ENCODE data around the gene PLPP4.

PLPP4 gene

GRCh38 chr10:120578134-120578533 lies 121.1 kb downstream of the PLPP4 start:
- Mint-ChIP-seq H3K27ac (ENCODE audit: low read depth) (no peak overlapping the region), H3K9me3 (no peaks in the 10 kb centered on the region), H3K4me1 (no peaks in the 10 kb centered on the region), H3K36me3 (ENCODE audit: insufficient read depth) (no peaks in the 10 kb centered on the region), H3K4me3 (no peak overlapping the region), H3K27me3 (peaks cover 7% of the 10 kb centered on the region)
- ATAC-seq (replicated peaks; ENCODE audit: extremely low read depth, poor library complexity, severe bottlenecking) (no peak), DNase-seq (ENCODE audit: low spot score in 2 of 2) (no peak)

- peaks cover 6% of the 10 kb centered on the region for H3K27me3 Mint-ChIP-seq
- ATAC-seq (replicated peaks; ENCODE audit: extremely low read depth, poor library complexity, severe bottlenecking) (no peak), DNase-seq (ENCODE audit: low spot score in 2 of 2) (no peak)
- H3K4me1 Mint-ChIP-seq = peaks cover 6% of the 10 kb centered on the region
- H3K4me3 Mint-ChIP-seq = no peak overlapping the region
- H3K9me3 Mint-ChIP-seq = no peaks in the 10 kb centered on the region
- H3K27ac Mint-ChIP-seq (ENCODE audit: low read depth) = no peak overlapping the region
- no peaks in the 10 kb centered on the region for H3K36me3 Mint-ChIP-seq (ENCODE audit: insufficient read depth)
Observed at GRCh38 chr10:120578890-120579289, 121.9 kb downstream of the PLPP4 start.

GRCh38 chr10:120580918-120581895 lies 124.2 kb downstream of the PLPP4 start:
- no peaks in the 10 kb centered on the region for H3K36me3 Mint-ChIP-seq (ENCODE audit: insufficient read depth)
- no peak for ATAC-seq (replicated peaks; ENCODE audit: extremely low read depth, poor library complexity, severe bottlenecking)
- no peak overlapping the region for H3K4me3 Mint-ChIP-seq
- no peak for DNase-seq (ENCODE audit: low spot score in 2 of 2)
- H3K4me1 Mint-ChIP-seq = peaks cover 11% of the 10 kb centered on the region
- H3K27ac Mint-ChIP-seq (ENCODE audit: low read depth) = no peak overlapping the region
- no peaks in the 10 kb centered on the region for H3K9me3 Mint-ChIP-seq
- no peaks in the 10 kb centered on the region for H3K27me3 Mint-ChIP-seq

- no peak overlapping the region for H3K4me3 Mint-ChIP-seq
- H3K36me3 Mint-ChIP-seq (ENCODE audit: insufficient read depth) = no peaks in the 10 kb centered on the region
- no peaks in the 10 kb centered on the region for H3K9me3 Mint-ChIP-seq
- no peak for DNase-seq (ENCODE audit: low spot score in 2 of 2)
- H3K27me3 Mint-ChIP-seq = peaks cover 9% of the 10 kb centered on the region
- no peak for ATAC-seq (replicated peaks; ENCODE audit: extremely low read depth, poor library complexity, severe bottlenecking)
- H3K27ac Mint-ChIP-seq (ENCODE audit: low read depth) = no peak overlapping the region
- H3K4me1 Mint-ChIP-seq = peaks cover 11% of the 10 kb centered on the region
Observed at GRCh38 chr10:120582753-120583152, 125.7 kb downstream of the PLPP4 start.

- DNase-seq (ENCODE audit: low spot score in 2 of 2) (no peak), ATAC-seq (replicated peaks; ENCODE audit: extremely low read depth, poor library complexity, severe bottlenecking) (no peak)
- peaks cover 9% of the 10 kb centered on the region for H3K27me3 Mint-ChIP-seq
- H3K27ac Mint-ChIP-seq (ENCODE audit: low read depth) = no peak overlapping the region
- no peaks in the 10 kb centered on the region for H3K9me3 Mint-ChIP-seq
- no peaks in the 10 kb centered on the region for H3K36me3 Mint-ChIP-seq (ENCODE audit: insufficient read depth)
- no peak overlapping the region for H3K4me3 Mint-ChIP-seq
- H3K4me1 Mint-ChIP-seq = peaks cover 11% of the 10 kb centered on the region
Observed at GRCh38 chr10:120583424-120584108, 126.5 kb downstream of the PLPP4 start.

- DNase-seq (ENCODE audit: low spot score in 2 of 2) = no peak
- peaks cover 11% of the 10 kb centered on the region for H3K4me1 Mint-ChIP-seq
- H3K27ac Mint-ChIP-seq (ENCODE audit: low read depth) = no peak overlapping the region
- no peaks in the 10 kb centered on the region for H3K9me3 Mint-ChIP-seq
- H3K36me3 Mint-ChIP-seq (ENCODE audit: insufficient read depth) = no peaks in the 10 kb centered on the region
- H3K4me3 Mint-ChIP-seq = no peak overlapping the region
- peaks cover 9% of the 10 kb centered on the region for H3K27me3 Mint-ChIP-seq
- ATAC-seq (replicated peaks; ENCODE audit: extremely low read depth, poor library complexity, severe bottlenecking) = no peak
Observed at GRCh38 chr10:120584786-120585185, 127.8 kb downstream of the PLPP4 start.

- Mint-ChIP-seq H3K4me3 (no peak overlapping the region), H3K27me3 (peaks cover 9% of the 10 kb centered on the region), H3K27ac (ENCODE audit: low read depth) (no peak overlapping the region), H3K4me1 (peaks cover 11% of the 10 kb centered on the region), H3K9me3 (no peaks in the 10 kb centered on the region), H3K36me3 (ENCODE audit: insufficient read depth) (no peaks in the 10 kb centered on the region)
- DNase-seq (ENCODE audit: low spot score in 2 of 2) = no peak
- ATAC-seq (replicated peaks; ENCODE audit: extremely low read depth, poor library complexity, severe bottlenecking) = no peak
Observed at GRCh38 chr10:120586471-120586872, 129.4 kb downstream of the PLPP4 start.

- peaks cover 11% of the 10 kb centered on the region for H3K4me1 Mint-ChIP-seq
- peaks cover 9% of the 10 kb centered on the region for H3K27me3 Mint-ChIP-seq
- H3K4me3 Mint-ChIP-seq = no peak overlapping the region
- H3K27ac Mint-ChIP-seq (ENCODE audit: low read depth) = no peak overlapping the region
- peaks cover 3% of the 10 kb centered on the region for H3K9me3 Mint-ChIP-seq
- DNase-seq (ENCODE audit: low spot score in 2 of 2) (no peak), ATAC-seq (replicated peaks; ENCODE audit: extremely low read depth, poor library complexity, severe bottlenecking) (no peak)
- no peaks in the 10 kb centered on the region for H3K36me3 Mint-ChIP-seq (ENCODE audit: insufficient read depth)
Observed at GRCh38 chr10:120587061-120587460, 130.0 kb downstream of the PLPP4 start.

GRCh38 chr10:120588311-120588710 lies 131.3 kb downstream of the PLPP4 start:
- no peak overlapping the region for H3K27ac Mint-ChIP-seq (ENCODE audit: low read depth)
- no peak for ATAC-seq (replicated peaks; ENCODE audit: extremely low read depth, poor library complexity, severe bottlenecking)

GRCh38 chr10:120593693-120594092 lies 136.7 kb downstream of the PLPP4 start:
- no peak for ATAC-seq (replicated peaks; ENCODE audit: extremely low read depth, poor library complexity, severe bottlenecking)
- Mint-ChIP-seq H3K4me1 (no peaks in the 10 kb centered on the region), H3K36me3 (ENCODE audit: insufficient read depth) (no peaks in the 10 kb centered on the region), H3K27ac (ENCODE audit: low read depth) (no peak overlapping the region), H3K27me3 (no peaks in the 10 kb centered on the region), H3K4me3 (no peak overlapping the region), H3K9me3 (peaks cover 5% of the 10 kb centered on the region)
- DNase-seq (ENCODE audit: low spot score in 2 of 2) = no peak

More at GRCh38 chr10:120588311-120588710, 131.3 kb downstream of the PLPP4 start:
- peaks cover 5% of the 10 kb centered on the region for H3K9me3 Mint-ChIP-seq
- no peak overlapping the region for H3K4me3 Mint-ChIP-seq
- H3K4me1 Mint-ChIP-seq = peaks cover 10% of the 10 kb centered on the region
- no peaks in the 10 kb centered on the region for H3K36me3 Mint-ChIP-seq (ENCODE audit: insufficient read depth)
- no peak for DNase-seq (ENCODE audit: low spot score in 2 of 2)
- H3K27me3 Mint-ChIP-seq = peaks cover 9% of the 10 kb centered on the region

- no peaks in the 10 kb centered on the region for H3K36me3 Mint-ChIP-seq (ENCODE audit: insufficient read depth)
- H3K27me3 Mint-ChIP-seq = no peaks in the 10 kb centered on the region
- ATAC-seq (replicated peaks; ENCODE audit: extremely low read depth, poor library complexity, severe bottlenecking) (no peak), DNase-seq (ENCODE audit: low spot score in 2 of 2) (no peak)
- no peaks in the 10 kb centered on the region for H3K9me3 Mint-ChIP-seq
- no peak overlapping the region for H3K4me3 Mint-ChIP-seq
- no peaks in the 10 kb centered on the region for H3K4me1 Mint-ChIP-seq
- H3K27ac Mint-ChIP-seq (ENCODE audit: low read depth) = no peak overlapping the region
Observed at GRCh38 chr10:120597902-120598301, 140.9 kb downstream of the PLPP4 start.

- DNase-seq (ENCODE audit: low spot score in 2 of 2) (no peak), ATAC-seq (replicated peaks; ENCODE audit: extremely low read depth, poor library complexity, severe bottlenecking) (no peak)
- Mint-ChIP-seq H3K27me3 (no peaks in the 10 kb centered on the region), H3K9me3 (no peaks in the 10 kb centered on the region), H3K4me3 (no peak overlapping the region), H3K36me3 (ENCODE audit: insufficient read depth) (no peaks in the 10 kb centered on the region), H3K4me1 (no peaks in the 10 kb centered on the region), H3K27ac (ENCODE audit: low read depth) (no peak overlapping the region)
Observed at GRCh38 chr10:120598386-120598785, 141.4 kb downstream of the PLPP4 start.
